ENCODE data around the gene CRYBB1. TPM values are rescaled to one million over a fixed set of nuclear protein-coding genes. Genes with fewer than 3 reads are reported as not detected.

Gene CRYBB1
- total and polyA plus RNA-seq, 2 of the 13 experiments (the other 11 are each of a cell fraction or from before 2014, with no cell fraction given): not detected

DNA sequence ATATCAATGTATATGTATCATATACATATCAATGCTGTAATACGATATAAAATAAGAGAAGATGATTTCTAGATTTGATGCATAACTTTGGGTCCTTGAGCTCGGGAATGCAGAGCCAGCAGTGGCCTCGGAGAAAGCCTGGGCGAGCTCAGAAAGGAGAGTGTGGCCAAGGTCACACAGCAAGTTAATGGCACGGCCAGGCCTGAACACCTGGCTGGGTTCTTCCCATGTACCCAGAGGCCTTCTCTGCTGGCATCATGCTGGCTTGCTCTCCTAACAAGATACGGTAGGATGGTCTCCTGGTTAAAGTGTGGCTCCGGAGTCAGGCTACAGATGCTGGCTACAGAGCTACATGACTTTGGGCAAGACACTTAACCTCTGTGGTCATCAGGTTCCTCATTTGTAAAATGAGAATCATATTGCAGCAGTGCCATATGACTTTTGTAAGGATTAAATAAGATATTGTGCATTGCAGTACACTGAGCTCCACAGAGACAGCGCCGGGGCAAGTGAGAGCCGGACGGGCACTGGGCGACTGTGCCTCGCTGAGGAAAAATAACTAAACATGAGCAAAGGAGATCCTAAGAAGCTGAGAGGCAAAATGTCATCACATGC is 57.8 kb downstream of the CRYBB1 start (continued):
- TF ChIP-seq, protein P1, sequence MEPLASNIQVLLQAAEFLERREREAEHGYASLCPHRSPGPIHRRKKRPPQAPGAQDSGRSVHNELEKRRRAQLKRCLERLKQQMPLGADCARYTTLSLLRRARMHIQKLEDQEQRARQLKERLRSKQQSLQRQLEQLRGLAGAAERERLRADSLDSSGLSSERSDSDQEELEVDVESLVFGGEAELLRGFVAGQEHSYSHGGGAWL (CRISPR knock-in tag; IDR thresholded peaks at IDR 0.05): no peak
- TF ChIP-seq NFATC3 (CRISPR knock-in tag; IDR thresholded peaks at IDR 0.05) (no peak), GMEB1 (CRISPR knock-in tag; IDR thresholded peaks at IDR 0.05; ENCODE audit: borderline replicate concordance) (no peak), TOE1 (CRISPR knock-in tag; IDR thresholded peaks at IDR 0.05) (no peak), MNT (IDR thresholded peaks at IDR 0.05) (no peak), E2F1 (CRISPR knock-in tag; IDR thresholded peaks at IDR 0.05) (no peak), ZBTB37 (CRISPR knock-in tag; IDR thresholded peaks at IDR 0.05) (no peak), KDM1A (CRISPR knock-in tag; IDR thresholded peaks at IDR 0.05) (no peak), ZNF550 (CRISPR knock-in tag; IDR thresholded peaks at IDR 0.05; ENCODE audit: borderline replicate concordance) (no peak)
- TF ChIP-seq, protein P2, sequence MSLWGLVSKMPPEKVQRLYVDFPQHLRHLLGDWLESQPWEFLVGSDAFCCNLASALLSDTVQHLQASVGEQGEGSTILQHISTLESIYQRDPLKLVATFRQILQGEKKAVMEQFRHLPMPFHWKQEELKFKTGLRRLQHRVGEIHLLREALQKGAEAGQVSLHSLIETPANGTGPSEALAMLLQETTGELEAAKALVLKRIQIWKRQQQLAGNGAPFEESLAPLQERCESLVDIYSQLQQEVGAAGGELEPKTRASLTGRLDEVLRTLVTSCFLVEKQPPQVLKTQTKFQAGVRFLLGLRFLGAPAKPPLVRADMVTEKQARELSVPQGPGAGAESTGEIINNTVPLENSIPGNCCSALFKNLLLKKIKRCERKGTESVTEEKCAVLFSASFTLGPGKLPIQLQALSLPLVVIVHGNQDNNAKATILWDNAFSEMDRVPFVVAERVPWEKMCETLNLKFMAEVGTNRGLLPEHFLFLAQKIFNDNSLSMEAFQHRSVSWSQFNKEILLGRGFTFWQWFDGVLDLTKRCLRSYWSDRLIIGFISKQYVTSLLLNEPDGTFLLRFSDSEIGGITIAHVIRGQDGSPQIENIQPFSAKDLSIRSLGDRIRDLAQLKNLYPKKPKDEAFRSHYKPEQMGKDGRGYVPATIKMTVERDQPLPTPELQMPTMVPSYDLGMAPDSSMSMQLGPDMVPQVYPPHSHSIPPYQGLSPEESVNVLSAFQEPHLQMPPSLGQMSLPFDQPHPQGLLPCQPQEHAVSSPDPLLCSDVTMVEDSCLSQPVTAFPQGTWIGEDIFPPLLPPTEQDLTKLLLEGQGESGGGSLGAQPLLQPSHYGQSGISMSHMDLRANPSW (CRISPR knock-in tag; IDR thresholded peaks at IDR 0.05; ENCODE audit: borderline replicate concordance): no peak
